Stimulated activated naive CD8-positive, alpha-beta T cell treated with anti-CD3 and anti-CD28 coated beads, Interleukin-15, Interleukin-2, amounts not matched to agents 100 ng/mL and 50 ng/mL, for 24 hours (primary cell): Measurements from ENCODE around the gene OGDHL.
"Not testable (repeated sequence)": the region's sequence is repeated elsewhere in the genome, so short reads cannot be mapped to it uniquely, and the experiment has no call there.

ENCODE experiments used
- H3K27ac Mint-ChIP-seq: one replicate; pipeline ENCODE4 v1.8.0; 2021; ENCODE audit warnings: mild to moderate bottlenecking, mixed read lengths
- H3K27me3 Mint-ChIP-seq: one replicate; pipeline ENCODE4 v1.8.0; 2021; ENCODE audit warnings: mixed read lengths
- H3K36me3 Mint-ChIP-seq: one replicate; pipeline ENCODE4 v1.8.0; 2021; ENCODE audit warnings: low read depth, mixed read lengths
- H3K4me1 Mint-ChIP-seq: one replicate; pipeline ENCODE4 v1.8.0; 2021; ENCODE audit warnings: low read depth, mixed read lengths
- H3K4me3 Mint-ChIP-seq: one replicate; pipeline ENCODE4 v1.8.0; 2021; ENCODE audit warnings: mild to moderate bottlenecking, mixed read lengths
- H3K9me3 Mint-ChIP-seq: one replicate; pipeline ENCODE4 v1.8.0; 2021; ENCODE audit warnings: mixed read lengths

OGDHL gene

DNA sequence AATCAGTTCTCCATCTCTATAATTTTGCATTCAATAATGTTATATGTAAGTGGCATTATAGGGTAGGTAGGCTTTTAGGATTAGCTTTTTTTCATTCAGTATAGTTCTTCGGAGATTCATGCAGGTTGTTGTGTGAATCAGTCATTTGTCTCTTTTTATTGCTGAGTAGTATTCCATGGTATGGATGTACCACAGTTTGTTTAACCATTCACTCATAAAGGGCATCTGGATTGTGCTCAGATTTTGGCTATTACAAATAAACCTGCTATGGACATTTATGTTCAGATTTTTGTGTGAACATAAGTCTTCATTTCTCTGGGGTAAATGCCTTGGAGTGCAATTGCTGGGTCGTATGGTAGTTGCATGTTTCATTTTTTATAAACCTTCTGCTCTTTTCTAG, 4.4 kb upstream of the OGDHL start:
- peaks cover 11% of the 10 kb centered on the region for H3K4me1 Mint-ChIP-seq
- no peak overlapping the region for H3K27ac Mint-ChIP-seq
- no peak overlapping the region for H3K4me3 Mint-ChIP-seq
- peaks cover 6% of the 10 kb centered on the region for H3K9me3 Mint-ChIP-seq
- no peaks in the 10 kb centered on the region for H3K36me3 Mint-ChIP-seq
- H3K27me3 Mint-ChIP-seq = peaks cover 49% of the 10 kb centered on the region

GRCh38 chr10:49762566-49762877, 399 bp upstream of the OGDHL start:
- Mint-ChIP-seq H3K9me3 (peaks cover 6% of the 10 kb centered on the region), H3K36me3 (no peaks in the 10 kb centered on the region), H3K27ac (no peak overlapping the region), H3K4me3 (peak overlapping the region; percentile 58), H3K27me3 (peaks cover 46% of the 10 kb centered on the region), H3K4me1 (peaks cover 7% of the 10 kb centered on the region)

GRCh38 chr10:49761201-49761788, 828 bp downstream of the OGDHL start:
- H3K9me3 Mint-ChIP-seq = no peaks in the 10 kb centered on the region
- H3K27me3 Mint-ChIP-seq = peaks cover 34% of the 10 kb centered on the region
- H3K36me3 Mint-ChIP-seq = no peaks in the 10 kb centered on the region
- H3K4me3 Mint-ChIP-seq = peak overlapping the region; percentile 58
- no peak overlapping the region for H3K27ac Mint-ChIP-seq
- H3K4me1 Mint-ChIP-seq = peaks cover 7% of the 10 kb centered on the region

DNA sequence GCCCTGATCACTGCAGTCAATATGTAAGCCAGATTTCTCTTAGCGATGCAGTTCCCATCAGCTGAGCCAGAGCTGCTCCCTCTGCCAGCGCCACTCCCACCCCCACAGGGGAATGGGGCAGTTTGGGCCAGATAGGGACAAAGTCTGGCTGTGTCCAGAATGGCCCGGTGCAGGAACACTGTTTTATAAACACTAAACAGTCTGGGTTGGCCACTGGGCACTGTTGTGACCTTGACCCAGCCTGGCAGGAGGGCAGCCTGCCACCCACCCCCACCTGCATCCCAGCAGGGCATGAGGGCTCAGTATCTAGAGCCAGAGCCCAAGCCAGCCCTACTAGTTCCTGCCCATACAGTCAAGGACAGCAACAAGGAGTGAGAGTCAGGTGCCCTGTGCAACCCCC, 1.3 kb downstream of the OGDHL start:
- no peak overlapping the region for H3K4me3 Mint-ChIP-seq
- no peaks in the 10 kb centered on the region for H3K36me3 Mint-ChIP-seq
- peaks cover 7% of the 10 kb centered on the region for H3K4me1 Mint-ChIP-seq
- H3K27me3 Mint-ChIP-seq = peaks cover 32% of the 10 kb centered on the region
- H3K9me3 Mint-ChIP-seq = no peaks in the 10 kb centered on the region
- no peak overlapping the region for H3K27ac Mint-ChIP-seq

GRCh38 chr10:49759787-49760551, 2.2 kb downstream of the OGDHL start:
- Mint-ChIP-seq H3K27ac (no peak overlapping the region), H3K9me3 (no peaks in the 10 kb centered on the region), H3K27me3 (peaks cover 32% of the 10 kb centered on the region), H3K36me3 (no peaks in the 10 kb centered on the region), H3K4me3 (no peak overlapping the region), H3K4me1 (peaks cover 7% of the 10 kb centered on the region)

DNA sequence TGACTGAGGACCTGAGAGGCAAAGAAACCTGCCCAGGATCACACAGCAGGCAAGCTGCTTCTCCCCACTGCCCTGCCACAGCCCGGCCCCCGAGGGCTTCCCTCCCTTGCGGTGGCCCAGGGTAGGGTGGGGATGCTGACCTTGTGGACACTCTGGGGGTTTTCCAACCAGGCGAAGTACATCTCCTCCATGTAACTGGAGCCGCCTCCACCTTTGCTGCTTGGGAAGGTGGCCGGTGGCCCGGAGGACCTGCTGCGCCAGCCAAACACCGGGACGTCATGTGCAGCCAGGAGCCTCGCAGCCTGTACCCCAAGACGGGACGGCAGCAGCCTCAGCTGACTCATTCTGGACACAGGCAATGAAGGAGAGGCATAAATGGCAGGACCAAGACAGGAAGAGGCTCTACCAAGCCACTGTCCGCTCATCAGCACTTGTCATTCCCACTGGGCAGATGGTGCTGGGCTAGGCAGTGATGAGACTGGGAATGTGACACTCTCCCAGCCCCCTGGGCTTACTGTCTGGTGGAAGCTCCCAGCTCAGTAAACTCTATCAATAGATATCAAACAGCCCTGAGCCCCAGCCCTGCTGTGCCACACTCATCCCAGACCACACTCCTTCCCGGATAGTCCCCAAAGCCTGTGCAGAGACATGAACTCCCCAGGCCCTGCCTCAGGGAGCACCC, 3.7 kb downstream of the OGDHL start:
- peaks cover 7% of the 10 kb centered on the region for H3K4me1 Mint-ChIP-seq
- no peaks in the 10 kb centered on the region for H3K36me3 Mint-ChIP-seq
- peaks cover 22% of the 10 kb centered on the region for H3K27me3 Mint-ChIP-seq
- H3K4me3 Mint-ChIP-seq = no peak overlapping the region
- H3K9me3 Mint-ChIP-seq = no peaks in the 10 kb centered on the region
- no peak overlapping the region for H3K27ac Mint-ChIP-seq

DNA sequence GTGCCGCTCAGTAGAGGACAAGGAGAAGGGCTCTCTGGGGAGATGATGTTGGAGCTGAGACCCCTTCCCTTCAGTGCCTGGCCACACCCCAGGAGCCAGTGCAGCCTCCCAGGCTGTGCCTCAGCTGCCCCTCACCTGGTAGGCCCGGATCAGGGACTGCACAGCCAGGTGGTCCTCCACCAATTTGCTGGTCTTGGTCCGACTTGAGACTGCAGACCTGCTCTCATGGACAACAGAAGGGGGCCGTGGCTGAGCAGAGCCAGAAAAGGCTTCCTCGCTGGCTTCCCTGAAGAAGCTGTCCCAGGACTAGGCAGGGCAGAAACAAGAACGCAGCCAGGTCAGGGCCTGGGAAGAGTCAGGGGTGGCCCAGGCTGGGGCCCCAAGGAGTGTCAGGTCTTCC, 5.5 kb downstream of the OGDHL start:
- Mint-ChIP-seq H3K27ac (no peak overlapping the region), H3K27me3 (peaks cover 10% of the 10 kb centered on the region), H3K4me3 (no peak overlapping the region), H3K4me1 (no peaks in the 10 kb centered on the region), H3K36me3 (no peaks in the 10 kb centered on the region), H3K9me3 (no peaks in the 10 kb centered on the region)

- H3K36me3 Mint-ChIP-seq = no peaks in the 10 kb centered on the region
- H3K9me3 Mint-ChIP-seq = no peaks in the 10 kb centered on the region
- no peak overlapping the region for H3K27ac Mint-ChIP-seq
- no peaks in the 10 kb centered on the region for H3K4me1 Mint-ChIP-seq
- no peak overlapping the region for H3K4me3 Mint-ChIP-seq
- H3K27me3 Mint-ChIP-seq = peaks cover 7% of the 10 kb centered on the region
Observed at GRCh38 chr10:49756031-49756430, 6.1 kb downstream of the OGDHL start.

GRCh38 chr10:49754951-49755350, 7.2 kb downstream of the OGDHL start:
- H3K27me3 Mint-ChIP-seq, H3K4me3 Mint-ChIP-seq, H3K27ac Mint-ChIP-seq, H3K4me1 Mint-ChIP-seq, H3K9me3 Mint-ChIP-seq, H3K36me3 Mint-ChIP-seq: not testable (repeated sequence)

DNA sequence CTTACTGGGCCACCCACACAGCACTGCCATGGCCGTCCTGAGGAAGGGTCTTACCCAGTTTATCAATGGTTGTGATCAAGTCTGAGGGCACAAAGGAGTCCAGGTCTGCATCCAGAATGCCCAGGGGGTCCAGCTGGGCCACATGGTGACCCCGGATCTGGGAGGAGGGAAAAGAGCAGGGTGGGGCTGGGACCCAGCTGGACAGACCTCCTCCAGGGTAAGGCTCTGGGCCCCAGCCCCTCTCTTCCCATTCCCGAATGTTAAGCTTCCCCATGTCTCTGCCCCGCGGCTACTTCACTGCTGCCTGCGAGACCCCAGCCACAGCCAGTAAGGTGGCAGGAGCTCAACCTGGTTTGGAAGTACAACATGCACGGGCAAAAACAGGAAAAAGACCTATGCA, 9.5 kb downstream of the OGDHL start:
- H3K36me3 Mint-ChIP-seq = no peaks in the 10 kb centered on the region

DNA sequence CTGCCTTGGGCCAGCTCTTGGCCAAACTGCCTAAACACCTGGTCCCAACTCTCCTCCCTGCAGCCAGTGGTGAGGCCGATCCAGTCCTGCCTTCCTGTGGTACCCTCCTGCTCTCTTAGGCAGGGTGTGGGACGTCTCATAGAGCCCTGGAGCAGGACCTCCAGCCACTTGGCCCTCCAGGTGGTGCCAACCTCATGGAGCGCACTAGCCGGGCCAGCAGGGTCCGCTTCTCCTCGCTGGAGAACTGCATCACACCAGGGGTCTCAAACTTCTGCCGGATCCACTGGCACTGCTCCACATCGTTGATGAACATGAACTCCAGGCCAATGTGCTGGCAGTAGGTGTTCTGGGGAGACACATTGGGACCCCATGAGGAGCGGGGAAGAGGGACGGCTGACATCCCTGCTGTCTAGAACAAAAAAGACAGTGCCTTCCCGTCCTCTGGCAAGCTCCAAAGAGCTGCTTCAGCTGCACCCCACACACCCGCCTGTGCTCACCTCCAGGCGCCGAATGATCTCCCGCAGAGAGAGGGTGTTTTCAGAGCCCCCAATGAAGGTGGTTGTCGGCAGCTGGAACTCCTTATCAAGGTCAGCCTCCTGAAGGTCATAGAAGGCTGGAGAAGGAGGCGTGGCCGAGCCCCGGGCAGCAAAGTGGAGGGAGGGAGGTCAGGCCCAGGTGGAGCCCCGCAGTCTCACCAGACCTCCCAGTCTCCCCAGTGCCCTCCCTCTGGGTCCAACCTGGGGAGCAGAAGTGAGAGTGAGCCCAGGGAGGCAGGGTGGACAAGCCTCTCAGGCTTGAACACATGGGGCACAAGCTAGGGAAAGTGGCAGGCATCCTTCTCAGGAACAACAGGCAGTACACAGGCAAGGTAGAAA, 10.2 kb downstream of the OGDHL start:
- Mint-ChIP-seq H3K9me3 (no peaks in the 10 kb centered on the region), H3K4me3 (no peak overlapping the region), H3K36me3 (no peaks in the 10 kb centered on the region), H3K4me1 (no peaks in the 10 kb centered on the region), H3K27ac (no peak overlapping the region), H3K27me3 (no peaks in the 10 kb centered on the region)

More for the DNA sequence above, 9.5 kb downstream of the OGDHL start:
- no peaks in the 10 kb centered on the region for H3K9me3 Mint-ChIP-seq
- no peak overlapping the region for H3K4me3 Mint-ChIP-seq
- no peaks in the 10 kb centered on the region for H3K4me1 Mint-ChIP-seq
- H3K27ac Mint-ChIP-seq = no peak overlapping the region
- H3K27me3 Mint-ChIP-seq = no peaks in the 10 kb centered on the region

- no peaks in the 10 kb centered on the region for H3K4me1 Mint-ChIP-seq
- H3K36me3 Mint-ChIP-seq = no peaks in the 10 kb centered on the region
- no peaks in the 10 kb centered on the region for H3K27me3 Mint-ChIP-seq
- H3K9me3 Mint-ChIP-seq = no peaks in the 10 kb centered on the region
- no peak overlapping the region for H3K27ac Mint-ChIP-seq
- no peak overlapping the region for H3K4me3 Mint-ChIP-seq
Observed at GRCh38 chr10:49751216-49751615, 10.9 kb downstream of the OGDHL start.

DNA sequence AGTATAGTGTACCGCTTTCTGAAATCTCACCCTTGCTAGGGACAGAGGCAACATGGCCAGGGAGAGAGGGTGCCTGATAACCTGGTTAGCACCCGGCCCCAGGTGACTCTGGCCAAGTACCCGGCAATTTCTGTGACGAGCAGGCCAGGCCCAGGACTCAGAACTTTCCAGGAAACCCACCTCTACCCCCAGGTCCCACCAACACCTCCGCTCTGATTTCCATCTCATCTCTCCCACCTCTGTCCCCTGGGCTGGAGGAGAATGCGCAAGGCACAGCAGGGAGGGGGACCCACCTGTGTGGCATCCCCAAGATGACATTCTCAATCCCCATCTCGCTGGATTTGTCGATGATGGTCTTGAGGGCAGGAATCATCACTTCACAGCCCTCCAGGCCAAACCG, 11.6 kb downstream of the OGDHL start:
- H3K9me3 Mint-ChIP-seq = no peaks in the 10 kb centered on the region
- H3K4me1 Mint-ChIP-seq = no peaks in the 10 kb centered on the region
- no peak overlapping the region for H3K27ac Mint-ChIP-seq
- no peaks in the 10 kb centered on the region for H3K27me3 Mint-ChIP-seq
- H3K36me3 Mint-ChIP-seq = no peaks in the 10 kb centered on the region
- no peak overlapping the region for H3K4me3 Mint-ChIP-seq

GRCh38 chr10:49749556-49750491, 12.3 kb downstream of the OGDHL start:
- Mint-ChIP-seq H3K27me3 (no peaks in the 10 kb centered on the region), H3K36me3 (no peaks in the 10 kb centered on the region), H3K4me1 (no peaks in the 10 kb centered on the region), H3K27ac (no peak overlapping the region), H3K9me3 (no peaks in the 10 kb centered on the region), H3K4me3 (no peak overlapping the region)
